GM19099 (cell line): ENCODE measurements around the gene KCTD16.

Experiments used
- POLR2A ChIP-seq: IDR thresholded peaks from 3 replicates; pipeline ENCODE4 v1.6.1; 2011; ENCODE audit warnings: low read depth; ENCODE audit not compliant: insufficient read length; ENCODE audit errors: extremely low read depth

KCTD16 gene

GRCh38 chr5:144436007-144436406, 265.3 kb downstream of the KCTD16 start:
- TF ChIP-seq POLR2A, result no peak

GRCh38 chr5:144438237-144438636, 267.6 kb downstream of the KCTD16 start:
- TF ChIP-seq POLR2A, result no peak

- no peak for TF ChIP-seq POLR2A
Observed at GRCh38 chr5:144448457-144448856, 277.8 kb downstream of the KCTD16 start.

- TF ChIP-seq POLR2A, result no peak
Observed at GRCh38 chr5:144451187-144451973, 280.7 kb downstream of the KCTD16 start.

GRCh38 chr5:144453753-144454152, 283.1 kb downstream of the KCTD16 start:
- TF ChIP-seq POLR2A, result no peak

GRCh38 chr5:144457160-144457559, 286.5 kb downstream of the KCTD16 start:
- TF ChIP-seq POLR2A, result no peak

GRCh38 chr5:144458216-144458615, 287.5 kb downstream of the KCTD16 start:
- TF ChIP-seq POLR2A, result no peak

GRCh38 chr5:144460600-144460999, 289.9 kb downstream of the KCTD16 start:
- no peak for TF ChIP-seq POLR2A

- TF ChIP-seq POLR2A, result no peak
Observed at GRCh38 chr5:144462577-144462976, 291.9 kb downstream of the KCTD16 start.

GRCh38 chr5:144463481-144464223, 293.0 kb downstream of the KCTD16 start:
- no peak for TF ChIP-seq POLR2A

- TF ChIP-seq POLR2A, result no peak
Observed at GRCh38 chr5:144464306-144464705, 293.6 kb downstream of the KCTD16 start.

- TF ChIP-seq POLR2A, result no peak
Observed at GRCh38 chr5:144465441-144465840, 294.8 kb downstream of the KCTD16 start.

GRCh38 chr5:144467792-144468191, 297.1 kb downstream of the KCTD16 start:
- no peak for TF ChIP-seq POLR2A

- TF ChIP-seq POLR2A, result no peak
Observed at GRCh38 chr5:144468571-144468970, 297.9 kb downstream of the KCTD16 start.

GRCh38 chr5:144469106-144469505, 298.4 kb downstream of the KCTD16 start:
- no peak for TF ChIP-seq POLR2A

- TF ChIP-seq POLR2A, result no peak
Observed at GRCh38 chr5:144472221-144472620, 301.5 kb downstream of the KCTD16 start.

- no peak for TF ChIP-seq POLR2A
Observed at GRCh38 chr5:144473650-144474049, 303.0 kb downstream of the KCTD16 start.

- TF ChIP-seq POLR2A, result no peak
Observed at GRCh38 chr5:144478565-144478964, 307.9 kb downstream of the KCTD16 start.
